KBM-7 (cell line): ENCODE measurements around the gene NSL1.
A peak's percentile ranks its signal among the peaks of the same experiment; 100 is the strongest.
"Not testable (repeated sequence)": the region's sequence is repeated elsewhere in the genome, so short reads cannot be mapped to it uniquely, and the experiment has no call there.

Experiments used
- DNase-seq: peaks from one replicate; pipeline ENCODE4 v3.0.0-alpha.2; 2015
- in situ Hi-C: fragments of 300-500 bp; cut with MboI; formaldehyde crosslinking; loops from 2 replicates; pipeline ENCODE4 v1.14.3; 2020; ENCODE audit warnings: low sequenced_read_pairs, low pct_unique_long_range_greater_than_20kb, mixed read lengths

Gene NSL1

GRCh38 chr1:212791261-212791675 is 309 bp downstream of the NSL1 start:
- no peak for DNase-seq

GRCh38 chr1:212785871-212786270 is 5.7 kb downstream of the NSL1 start:
- in situ Hi-C loops: no loop called here

More at GRCh38 chr1:212791261-212791675, 309 bp downstream of the NSL1 start:
- in situ Hi-C loops: no loop called here

GRCh38 chr1:212783976-212784375 is 7.6 kb downstream of the NSL1 start:
- in situ Hi-C loops: no loop called here

More at GRCh38 chr1:212785871-212786270, 5.7 kb downstream of the NSL1 start:
- DNase-seq: no peak

GRCh38 chr1:212782422-212783154 is 9.0 kb downstream of the NSL1 start:
- DNase-seq: peak; percentile 63
- in situ Hi-C loops: no loop called here

More at GRCh38 chr1:212783976-212784375, 7.6 kb downstream of the NSL1 start:
- no peak for DNase-seq

GRCh38 chr1:212781225-212781624 is 10.4 kb downstream of the NSL1 start:
- no peak for DNase-seq
- in situ Hi-C loops: no loop called here

- no peak for DNase-seq
- in situ Hi-C loops: no loop called here
These were observed 10.8 kb downstream of the NSL1 start for GRCh38 chr1:212780759-212781158.

- in situ Hi-C loops, DNase-seq: not testable (repeated sequence)
These were observed 12.5 kb downstream of the NSL1 start for GRCh38 chr1:212779086-212779485.

GRCh38 chr1:212777151-212777550 is 14.4 kb downstream of the NSL1 start:
- DNase-seq: peak; percentile 76
- in situ Hi-C loops: no loop called here

GRCh38 chr1:212775241-212775640 is 16.3 kb downstream of the NSL1 start:
- in situ Hi-C loops: no loop called here
- no peak for DNase-seq

- DNase-seq: peak; percentile 77
- in situ Hi-C loops: no loop called here
These were observed 17.0 kb downstream of the NSL1 start for GRCh38 chr1:212774584-212774983.

GRCh38 chr1:212773011-212773410 is 18.6 kb downstream of the NSL1 start:
- in situ Hi-C loops: no loop called here
- DNase-seq: no peak

GRCh38 chr1:212771341-212771740 is 20.2 kb downstream of the NSL1 start:
- no peak for DNase-seq
- in situ Hi-C loops: no loop called here

- DNase-seq: no peak
- in situ Hi-C loops: no loop called here
These were observed 22.0 kb downstream of the NSL1 start for GRCh38 chr1:212769459-212770167.

GRCh38 chr1:212766825-212767224 is 24.8 kb downstream of the NSL1 start:
- in situ Hi-C loops, DNase-seq: not testable (repeated sequence)

- in situ Hi-C loops, DNase-seq: not testable (repeated sequence)
These were observed 26.8 kb downstream of the NSL1 start for GRCh38 chr1:212764718-212765281.

GRCh38 chr1:212762839-212763238 is 28.7 kb downstream of the NSL1 start:
- in situ Hi-C loops: no loop called here
- no peak for DNase-seq

GRCh38 chr1:212762234-212762633 is 29.3 kb downstream of the NSL1 start:
- DNase-seq: no peak
- in situ Hi-C loops: no loop called here

GRCh38 chr1:212760126-212760823 is 31.3 kb downstream of the NSL1 start:
- DNase-seq: peak; percentile 42
- in situ Hi-C loops: no loop called here

GRCh38 chr1:212759683-212760082 is 31.9 kb downstream of the NSL1 start:
- no peak for DNase-seq
- in situ Hi-C loops: no loop called here

GRCh38 chr1:212754680-212755079 is 36.9 kb downstream of the NSL1 start:
- in situ Hi-C loops: no loop called here

More at GRCh38 chr1:212754680-212755079, 36.9 kb downstream of the NSL1 start:
- DNase-seq: no peak
